Astrocyte of the spinal cord (primary cell): ENCODE data around the gene TRIM17.

Experiments used
- DNase-seq: peaks from one replicate; pipeline ENCODE4 v3.0.0; 2011; ENCODE audit warnings: low read depth, low spot score
- H3K4me3 ChIP-seq: 2 replicates; pipeline ENCODE4 v1.5.1; 2011; ENCODE audit warnings: low read depth, mild to moderate bottlenecking, low read length, moderate library complexity
- CTCF ChIP-seq: IDR thresholded peaks from 2 replicates; pipeline ENCODE4 v1.5.1; 2012; ENCODE audit warnings: low read depth, mild to moderate bottlenecking, low read length, inconsistent platforms
- in situ Hi-C: cut with HindIII; loops from 2 replicates; pipeline ENCODE4 v1.10.0; 2017; ENCODE audit warnings: low sequenced_read_pairs

The TRIM17 gene

GRCh38 chr1:228417483-228418203 is 982 bp upstream of the TRIM17 start:
- TF ChIP-seq CTCF: no peak
- in situ Hi-C loops: no loop called here
- DNase-seq: no peak
- no peak overlapping the region for H3K4me3 ChIP-seq

DNA sequence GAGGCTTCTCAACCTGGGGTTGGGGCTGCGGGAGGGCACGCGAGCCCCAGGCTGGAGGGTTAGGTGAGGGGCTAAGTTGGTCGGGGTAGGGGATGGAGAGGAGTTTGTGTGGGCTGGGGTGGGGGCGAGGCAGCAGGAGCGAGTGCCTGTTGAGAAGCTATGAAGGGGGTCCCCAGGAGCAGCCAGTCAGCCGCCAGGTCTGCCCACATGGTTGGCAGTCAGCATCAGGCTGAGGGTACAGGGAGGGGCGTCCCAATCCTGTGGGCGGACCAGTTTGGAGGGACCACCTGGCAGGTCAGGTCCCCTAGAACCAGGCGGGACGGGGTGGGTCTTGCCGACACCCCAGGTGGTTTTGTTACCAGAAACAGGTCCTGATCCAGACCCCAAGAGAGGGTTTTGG is 400 bp upstream of the TRIM17 start:
- H3K4me3 ChIP-seq: no peak overlapping the region
- TF ChIP-seq CTCF: no peak
- DNase-seq: no peak
- in situ Hi-C loops: no loop called here

- DNase-seq: no peak
- TF ChIP-seq CTCF: no peak
- H3K4me3 ChIP-seq: peak overlapping the region; percentile 35
- in situ Hi-C loops: no loop called here
These were observed 826 bp downstream of the TRIM17 start for GRCh38 chr1:228415853-228416216.

DNA sequence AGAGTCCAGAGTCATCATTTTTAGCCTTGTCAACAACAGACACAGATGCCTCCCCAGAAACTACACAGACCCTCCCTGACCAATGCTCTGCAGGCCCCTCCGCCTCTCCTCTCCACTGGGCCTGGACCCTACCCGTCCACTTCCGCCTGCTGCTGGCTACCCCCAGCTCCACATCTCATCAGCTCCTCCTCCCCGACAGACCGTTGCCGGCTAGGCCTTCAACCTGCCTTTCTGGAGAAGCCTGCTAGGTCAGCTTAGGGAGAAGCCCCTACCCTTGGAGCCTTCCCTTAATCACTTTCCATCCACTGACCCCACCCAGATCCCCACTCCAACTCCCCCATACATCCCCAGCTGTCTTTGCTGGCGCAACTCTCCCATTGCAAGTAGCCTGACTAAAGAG is 1.4 kb downstream of the TRIM17 start:
- no peak for DNase-seq
- in situ Hi-C loops: no loop called here
- H3K4me3 ChIP-seq: no peak overlapping the region
- no peak for TF ChIP-seq CTCF

DNA sequence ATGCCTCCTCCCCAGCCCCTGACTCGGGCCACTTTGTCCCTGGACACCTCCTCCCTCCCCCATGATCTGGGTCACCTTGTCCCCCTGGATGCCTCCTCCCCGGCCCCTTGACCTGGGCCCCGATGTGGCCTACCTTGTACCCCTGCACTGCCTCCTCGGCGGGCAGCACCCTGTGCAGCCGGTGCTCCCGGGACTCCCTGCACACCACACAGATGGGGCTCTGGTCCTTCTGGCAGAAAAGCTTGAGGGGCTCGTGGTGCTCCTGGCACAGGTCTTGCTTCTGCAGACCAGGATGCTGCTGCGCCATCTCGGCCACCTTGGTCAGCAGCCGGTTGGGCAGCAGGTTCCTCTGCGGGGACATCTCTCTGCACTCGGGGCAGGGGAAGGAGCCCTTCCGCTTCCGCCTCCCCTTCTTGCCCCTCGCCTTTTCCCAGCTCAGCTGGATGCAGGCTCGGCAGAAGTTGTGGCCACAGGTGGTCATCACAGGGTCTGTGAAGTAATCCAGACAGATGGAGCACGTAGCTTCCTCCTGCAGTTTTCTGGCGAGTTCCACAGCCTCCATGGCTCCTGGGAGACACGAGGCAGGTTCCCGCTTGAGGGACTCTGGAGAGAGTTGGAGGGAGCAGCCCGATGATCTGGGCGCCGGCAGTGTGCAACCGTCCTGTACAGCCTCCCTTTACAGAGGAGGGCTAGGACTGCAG is 2.0 kb downstream of the TRIM17 start:
- H3K4me3 ChIP-seq: no peak overlapping the region
- in situ Hi-C loops: no loop called here
- TF ChIP-seq CTCF: no peak
- no peak for DNase-seq

- no peak for TF ChIP-seq CTCF
- DNase-seq: no peak
- in situ Hi-C loops: no loop called here
- H3K4me3 ChIP-seq: no peak overlapping the region
These were observed 3.2 kb downstream of the TRIM17 start for GRCh38 chr1:228413241-228414010.
